Ectodermal cell (in vitro differentiated cells): ENCODE results near the gene PLPP2. TPM values are rescaled to one million over a fixed set of nuclear protein-coding genes. Genes with fewer than 3 reads are reported as not detected.

Experiments used
- H3K27ac ChIP-seq: 2 replicates; pipeline ENCODE4 v1.7.0; 2013; ENCODE audit warnings: mild to moderate bottlenecking, low read depth, low read length; ENCODE audit not compliant: insufficient read depth, poor library complexity, severe bottlenecking
- H3K27me3 ChIP-seq: 2 replicates; pipeline ENCODE4 v1.7.0; 2013; ENCODE audit warnings: mild to moderate bottlenecking, low read length; ENCODE audit not compliant: insufficient read depth, control insufficient read depth, poor library complexity, severe bottlenecking
- H3K36me3 ChIP-seq: one replicate; pipeline ENCODE4 v1.7.0; 2013; ENCODE audit warnings: low read length; ENCODE audit not compliant: control insufficient read depth, insufficient read depth
- H3K4me1 ChIP-seq: one replicate; pipeline ENCODE4 v1.7.0; 2013; ENCODE audit warnings: low read length; ENCODE audit not compliant: control insufficient read depth, insufficient read depth
- H3K4me3 ChIP-seq: 2 replicates; pipeline ENCODE4 v1.7.0; 2013; ENCODE audit warnings: low read depth, low read length, control low read depth; ENCODE audit not compliant: insufficient read depth
- H3K9me3 ChIP-seq: 2 replicates; pipeline ENCODE4 v1.7.0; 2013; ENCODE audit warnings: mild to moderate bottlenecking, low read length, moderate library complexity; ENCODE audit not compliant: control insufficient read depth
- WGBS, 2 experiments: methylation state at CpG; one replicate each; pipeline ENCODE4 v1.1.7; 2013; ENCODE audit warnings: missing lambda C conversion rate in 2 of 2; 5-methylcytosine and 5-hydroxymethylcytosine counted together
- polyA plus RNA-seq, 4 experiments: library from polyadenylated mRNA; stranded (reverse); fragments of 50-300 nt; gene quantifications; one replicate each; pipeline ENCODE4 v1.2.3, GENCODE V29; 2013

Gene PLPP2
- polyA plus RNA-seq (2013, experiment 1 of 4), result 1.4 TPM
- polyA plus RNA-seq (2013, experiment 2 of 4), result 2.5 TPM
- polyA plus RNA-seq (2013, experiment 3 of 4), result 1.2 TPM
- polyA plus RNA-seq (2013, experiment 4 of 4), result 1.7 TPM

DNA sequence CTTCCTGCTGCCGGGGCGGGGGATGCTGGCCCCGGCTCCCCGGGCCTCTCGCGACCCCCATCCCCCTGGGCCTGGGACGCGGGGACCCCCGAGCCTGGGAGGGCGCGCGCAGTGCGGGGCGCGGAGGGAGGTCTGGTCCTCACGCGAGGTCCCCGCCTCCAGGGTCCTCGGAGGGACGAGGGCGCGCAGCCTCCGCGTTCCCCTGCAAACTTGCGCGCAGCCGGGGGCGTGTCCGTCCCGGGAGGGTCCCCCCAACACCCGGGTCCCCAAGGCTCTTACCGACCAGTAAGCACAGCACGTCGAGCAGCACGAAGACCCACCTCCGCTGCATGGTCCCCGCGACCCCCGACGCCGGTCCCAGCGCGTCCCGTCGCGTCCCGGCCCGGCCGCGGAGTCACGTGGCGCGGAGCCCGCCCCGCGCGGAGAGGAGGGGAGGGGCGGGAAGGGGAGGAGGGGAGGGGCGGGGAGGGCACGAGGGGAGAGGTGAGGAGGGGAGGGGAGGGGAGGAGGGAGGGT lies at the start of gene PLPP2:
Gene PLPP2, minus strand, starts transcription at position 398 of the 516 bp plus-strand sequence. Its CDS starts 67 bp downstream, at position 331.
- Histone ChIP-seq H3K4me1 (peaks cover 19% of the 10 kb centered on the region), H3K4me3 (peak within 1 kb of the TSS; percentile 21), H3K9me3 (no peaks in the 10 kb centered on the region), H3K27me3 (peaks cover 59% of the 10 kb centered on the region), H3K36me3 (no peaks in the 10 kb centered on the region), H3K27ac (no peak within 1 kb of the TSS)
- 6% methylated on average over 41 to 43 of the region's 60 CpGs for WGBS, 2 experiments

DNA sequence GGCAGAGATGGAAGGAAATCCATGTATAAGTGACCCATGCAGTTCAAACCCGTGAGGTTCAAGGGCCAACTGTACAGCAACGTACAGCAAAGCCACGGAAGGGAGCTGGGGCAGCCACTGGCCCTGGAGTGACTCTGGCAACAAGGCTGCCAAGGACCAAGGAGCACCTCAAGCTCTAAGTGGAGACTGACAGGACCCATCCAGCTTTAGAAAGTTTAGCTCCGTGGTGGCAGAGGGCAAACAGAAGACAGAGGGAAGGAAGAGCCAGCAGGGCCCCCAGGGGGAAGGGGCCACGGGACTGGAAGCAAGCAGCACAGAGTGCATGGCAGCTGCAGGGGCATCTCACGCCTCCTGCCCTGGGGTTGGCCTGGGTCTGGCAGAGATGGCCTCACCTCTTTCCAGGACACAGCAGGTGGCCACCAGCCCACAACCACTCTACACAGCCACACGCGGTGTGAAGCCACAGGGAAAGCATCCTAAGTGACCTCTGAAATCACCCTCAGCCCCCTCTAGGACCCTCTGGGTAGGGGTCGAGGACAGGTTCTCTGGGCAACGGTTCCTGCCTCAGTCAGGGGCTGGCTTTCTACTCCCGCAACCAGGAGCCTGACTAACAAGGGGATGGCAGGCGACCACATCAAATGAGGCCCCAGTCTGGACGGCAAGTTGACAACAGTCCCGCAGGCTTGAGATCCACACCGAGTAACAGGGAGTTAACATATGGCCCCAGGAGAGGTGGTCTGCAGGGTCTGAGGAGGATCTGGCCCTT lies 49.6 kb upstream of the PLPP2 start:
- H3K4me1 ChIP-seq, result peaks cover 19% of the 10 kb centered on the region
- no peak overlapping the region for H3K4me3 ChIP-seq
- H3K9me3 ChIP-seq, result no peaks in the 10 kb centered on the region
- H3K27me3 ChIP-seq, result peaks cover 8% of the 10 kb centered on the region
- 89 to 92% methylated on average over 15 of the region's 15 CpGs for WGBS, 2 experiments
- H3K36me3 ChIP-seq, result no peaks in the 10 kb centered on the region
- H3K27ac ChIP-seq, result no peak overlapping the region

DNA sequence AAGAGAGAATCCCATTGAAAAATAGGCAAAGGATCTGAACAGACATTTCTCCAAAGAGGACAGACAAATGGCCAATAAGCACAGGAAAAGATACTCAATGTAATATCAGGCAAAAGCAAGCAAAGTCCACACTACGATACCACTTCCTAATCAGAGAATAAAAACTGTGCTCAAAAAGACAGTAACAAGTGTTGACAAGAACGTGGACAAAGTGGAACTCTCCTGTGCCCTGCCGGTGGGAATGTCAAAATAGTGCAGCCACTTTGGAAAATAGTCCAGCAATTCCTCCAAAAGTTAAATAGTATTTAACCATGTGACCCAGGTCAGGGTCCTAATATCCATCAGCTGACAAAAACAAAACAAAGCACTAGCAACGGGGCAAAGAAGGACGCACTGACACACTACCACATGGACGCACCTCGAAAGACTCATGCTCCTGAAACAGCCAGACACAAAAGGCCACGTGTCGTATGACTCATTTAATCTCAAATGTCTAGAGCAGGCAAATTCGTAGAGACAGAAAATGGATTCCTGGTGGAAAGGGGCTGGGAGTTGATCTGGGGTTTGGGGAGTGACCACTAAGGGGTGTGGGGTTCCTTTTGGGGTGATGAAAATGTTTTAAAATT lies 48.2 kb upstream of the PLPP2 start:
- Histone ChIP-seq H3K36me3 (peaks cover under 1% of the 10 kb centered on the region), H3K27me3 (no peaks in the 10 kb centered on the region), H3K4me3 (no peak overlapping the region), H3K4me1 (peaks cover 19% of the 10 kb centered on the region), H3K27ac (no peak overlapping the region), H3K9me3 (no peaks in the 10 kb centered on the region)
- WGBS, 2 experiments, result 91 to 94% methylated on average over 10 of the region's 10 CpGs

DNA sequence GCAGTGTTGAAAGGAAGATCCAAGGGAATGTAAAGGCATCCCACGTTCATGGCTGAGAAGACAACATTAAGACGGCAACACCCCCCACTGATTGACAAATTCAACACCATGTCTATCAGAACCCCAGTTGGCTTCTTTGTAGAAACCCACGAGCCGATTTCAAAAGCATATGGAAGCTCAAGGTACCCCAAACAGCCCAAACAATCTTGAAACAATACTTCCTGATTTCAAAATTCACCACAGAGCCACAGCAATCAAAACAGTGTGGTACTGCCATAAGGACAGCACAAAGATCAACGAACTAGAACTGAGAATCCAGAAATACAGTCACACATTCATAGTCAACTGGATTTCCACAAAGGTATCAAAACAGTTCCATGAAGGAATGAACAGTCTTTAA lies 47.2 kb upstream of the PLPP2 start:
- Histone ChIP-seq H3K9me3 (no peaks in the 10 kb centered on the region), H3K4me1 (peaks cover 18% of the 10 kb centered on the region), H3K27ac (no peak overlapping the region), H3K4me3 (no peak overlapping the region), H3K36me3 (peaks cover 8% of the 10 kb centered on the region), H3K27me3 (no peaks in the 10 kb centered on the region)
- WGBS, 2 experiments, result 89 to 93% methylated on average over 5 of the region's 5 CpGs

DNA sequence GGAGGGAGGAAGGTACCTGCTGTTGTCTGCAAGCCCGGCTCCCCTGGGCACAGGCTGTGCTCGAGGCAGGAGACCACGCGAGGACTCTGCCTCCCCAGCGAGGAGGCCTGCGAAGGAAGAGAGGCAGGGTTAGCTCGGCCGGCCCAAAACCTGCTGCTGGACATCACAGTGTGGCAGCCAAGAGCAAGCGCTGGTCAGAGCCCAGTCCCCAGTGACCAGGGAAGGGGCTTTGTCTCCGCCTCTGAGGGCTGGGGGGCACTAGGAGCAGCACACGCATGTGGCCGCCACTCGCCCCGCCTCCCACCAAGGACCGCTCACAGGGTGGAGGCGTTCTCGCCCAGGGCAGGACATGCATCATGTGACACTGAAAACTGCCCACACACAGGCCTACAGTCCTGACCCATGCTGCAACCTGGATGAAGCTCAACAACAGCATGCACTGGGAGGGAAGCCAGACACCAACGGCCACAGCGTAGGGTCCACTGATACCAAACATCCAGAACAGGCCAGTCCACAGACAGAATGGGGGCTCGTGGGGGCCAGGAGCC lies 44.9 kb upstream of the PLPP2 start:
- WGBS, 2 experiments, result 94 to 95% methylated on average over 20 of the region's 20 CpGs
- Histone ChIP-seq H3K4me1 (no peaks in the 10 kb centered on the region), H3K27me3 (no peaks in the 10 kb centered on the region), H3K4me3 (no peak overlapping the region), H3K36me3 (peaks cover 10% of the 10 kb centered on the region), H3K27ac (no peak overlapping the region), H3K9me3 (no peaks in the 10 kb centered on the region)

DNA sequence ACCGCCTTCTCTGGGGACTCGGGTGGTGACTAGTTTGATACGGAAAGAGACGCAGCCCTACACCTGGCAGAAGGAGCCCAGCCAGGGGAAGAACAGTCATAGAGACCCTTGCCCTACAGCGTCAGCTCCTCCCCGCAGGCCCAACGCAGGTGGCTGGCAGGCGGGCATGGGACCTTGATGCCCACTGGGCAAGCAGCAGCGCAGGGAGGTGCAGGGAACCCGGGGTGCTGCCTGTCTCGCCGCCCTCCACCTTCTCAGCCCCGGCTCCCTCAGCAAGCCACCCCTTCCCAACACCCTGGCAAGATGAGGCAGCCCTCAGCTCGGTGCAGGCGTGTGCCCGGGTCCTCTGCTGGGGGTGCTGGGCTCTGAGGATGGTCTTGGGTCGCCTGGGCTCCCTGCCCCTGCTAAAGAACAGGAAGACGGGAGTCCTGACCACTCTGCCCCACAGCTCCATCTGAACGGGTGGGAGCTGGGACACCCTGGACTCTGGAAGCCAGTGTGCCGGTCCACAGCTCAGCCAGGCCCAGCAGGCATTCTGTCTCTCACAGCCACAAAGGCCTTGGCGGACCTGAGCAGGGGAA lies 44.4 kb upstream of the PLPP2 start:
- H3K27me3 ChIP-seq, result no peaks in the 10 kb centered on the region
- no peak overlapping the region for H3K27ac ChIP-seq
- H3K4me1 ChIP-seq, result no peaks in the 10 kb centered on the region
- no peaks in the 10 kb centered on the region for H3K9me3 ChIP-seq
- 90 to 91% methylated on average over 21 of the region's 21 CpGs for WGBS, 2 experiments
- no peak overlapping the region for H3K4me3 ChIP-seq
- H3K36me3 ChIP-seq, result peaks cover 15% of the 10 kb centered on the region

DNA sequence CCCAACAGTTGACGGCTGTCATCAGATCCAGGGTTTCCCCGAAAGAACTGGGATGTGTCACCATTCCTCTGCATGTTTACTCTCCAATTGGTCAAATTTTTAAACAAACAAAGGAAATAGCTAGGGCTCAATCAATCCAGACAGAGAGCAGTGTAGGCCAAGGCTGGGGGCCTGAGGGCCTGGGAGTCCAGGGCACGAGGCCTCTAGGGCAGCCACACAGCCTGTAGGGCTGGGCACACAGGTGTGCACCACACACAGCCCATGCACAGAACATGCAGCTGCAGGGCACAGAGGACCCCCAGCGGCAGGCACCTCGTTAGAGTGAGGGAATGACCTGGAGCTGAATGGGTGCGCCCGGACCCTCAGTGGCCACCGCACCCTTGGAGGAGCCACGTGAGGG lies 43.9 kb upstream of the PLPP2 start:
- Histone ChIP-seq H3K36me3 (peaks cover 20% of the 10 kb centered on the region), H3K27me3 (no peaks in the 10 kb centered on the region), H3K27ac (no peak overlapping the region), H3K4me1 (no peaks in the 10 kb centered on the region), H3K9me3 (no peaks in the 10 kb centered on the region), H3K4me3 (no peak overlapping the region)
- 86% methylated on average over 9 of the region's 9 CpGs for WGBS, 2 experiments

DNA sequence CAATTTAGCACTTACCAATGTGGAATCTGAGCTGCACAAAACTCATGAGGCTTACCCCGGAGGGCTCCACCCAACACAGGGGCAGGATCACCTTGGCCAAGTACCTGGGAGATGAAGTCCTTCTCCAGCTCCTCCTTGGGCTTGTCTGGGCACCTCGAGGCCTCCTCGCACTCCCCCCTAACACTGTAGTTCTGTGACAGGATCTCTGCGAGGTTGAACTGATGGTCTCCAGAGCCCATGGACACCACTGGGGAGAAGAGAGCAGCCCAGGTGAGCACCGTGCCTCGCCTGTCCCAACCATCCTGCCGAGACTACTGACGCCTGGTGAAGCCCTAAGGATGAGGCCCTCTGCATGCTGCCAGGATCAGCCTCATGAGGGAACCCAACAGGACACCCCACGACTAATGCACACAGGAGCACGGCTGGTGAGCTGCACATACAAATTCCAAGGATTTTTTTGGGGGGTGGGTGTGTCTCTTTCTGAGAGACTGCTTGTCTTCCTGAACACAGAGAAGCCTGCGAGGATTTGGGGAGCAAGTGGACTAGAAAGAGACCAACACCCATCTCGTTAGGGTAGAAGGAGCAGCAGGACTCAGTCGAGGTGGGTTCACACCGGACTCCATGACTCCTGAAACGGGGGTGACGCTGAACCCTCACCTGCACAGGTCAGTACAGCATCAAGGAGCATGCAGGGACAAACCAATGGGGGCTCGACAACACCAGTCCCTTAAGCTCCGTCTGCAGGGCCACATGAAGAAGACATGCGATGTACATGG lies 43.3 kb upstream of the PLPP2 start:
- H3K9me3 ChIP-seq, result no peaks in the 10 kb centered on the region
- H3K27ac ChIP-seq, result no peak overlapping the region
- no peak overlapping the region for H3K4me3 ChIP-seq
- H3K27me3 ChIP-seq, result no peaks in the 10 kb centered on the region
- no peaks in the 10 kb centered on the region for H3K4me1 ChIP-seq
- H3K36me3 ChIP-seq, result peaks cover 26% of the 10 kb centered on the region
- WGBS, 2 experiments, result 94 to 95% methylated on average over 19 of the region's 19 CpGs

DNA sequence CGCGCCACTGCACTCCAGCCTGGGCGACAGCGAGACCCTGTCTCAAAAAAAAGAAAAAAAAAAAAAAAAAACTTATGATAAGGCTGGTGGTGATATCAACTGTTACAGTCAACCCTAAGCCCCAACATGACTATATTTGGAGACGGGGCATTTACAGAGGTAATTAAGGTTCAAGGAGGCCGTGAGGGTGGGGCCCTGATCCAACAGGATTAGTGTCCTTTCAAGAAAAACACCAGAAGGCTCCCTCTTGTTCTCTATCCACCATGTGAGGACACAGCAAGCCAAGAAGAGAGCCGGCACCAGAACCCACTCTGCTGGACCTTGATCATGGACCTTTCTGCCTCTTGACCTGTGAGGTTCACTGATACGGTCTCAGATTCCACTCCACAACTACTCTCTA lies 39.3 kb upstream of the PLPP2 start:
- Histone ChIP-seq H3K27ac (no peak overlapping the region), H3K36me3 (peaks cover 60% of the 10 kb centered on the region), H3K9me3 (peaks cover 4% of the 10 kb centered on the region), H3K4me1 (no peaks in the 10 kb centered on the region), H3K4me3 (no peak overlapping the region), H3K27me3 (no peaks in the 10 kb centered on the region)
- 95% methylated on average over 6 to 8 of the region's 8 CpGs for WGBS, 2 experiments
